ENCODE measurements around the gene F11.
A peak's percentile ranks its signal among the peaks of the same experiment; 100 is the strongest.
"Not testable (repeated sequence)": the region's sequence is repeated elsewhere in the genome, so short reads cannot be mapped to it uniquely, and the experiment has no call there.

The F11 gene

GRCh38 chr4:186300659-186301390, 34.8 kb downstream of the F11 start:
- DNase-seq = no peak

DNA sequence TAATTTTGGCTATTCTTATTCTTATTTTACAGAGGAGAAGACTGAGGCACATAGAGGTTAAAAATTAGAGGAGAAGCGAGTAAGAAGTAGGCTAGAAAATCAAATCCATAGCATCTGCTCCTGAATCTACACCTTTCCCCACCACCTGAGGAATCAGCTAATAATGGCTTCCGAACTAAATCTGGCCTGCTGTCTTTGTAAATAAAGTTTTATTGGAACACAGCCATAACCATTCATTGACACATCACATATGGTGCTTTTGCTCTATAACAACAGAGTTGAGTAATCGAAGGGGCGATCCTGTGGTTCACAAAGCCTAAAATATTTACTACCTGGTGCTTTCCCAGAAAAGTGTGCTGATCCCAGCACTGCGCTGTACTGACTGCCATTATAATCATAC, 38.2 kb downstream of the F11 start:
- no peak for DNase-seq

GRCh38 chr4:186304866-186305505, 39.0 kb downstream of the F11 start:
- DNase-seq = peak in 1 of 2 experiments; percentile 6

GRCh38 chr4:186307497-186307896, 41.5 kb downstream of the F11 start:
- DNase-seq = no peak

DNA sequence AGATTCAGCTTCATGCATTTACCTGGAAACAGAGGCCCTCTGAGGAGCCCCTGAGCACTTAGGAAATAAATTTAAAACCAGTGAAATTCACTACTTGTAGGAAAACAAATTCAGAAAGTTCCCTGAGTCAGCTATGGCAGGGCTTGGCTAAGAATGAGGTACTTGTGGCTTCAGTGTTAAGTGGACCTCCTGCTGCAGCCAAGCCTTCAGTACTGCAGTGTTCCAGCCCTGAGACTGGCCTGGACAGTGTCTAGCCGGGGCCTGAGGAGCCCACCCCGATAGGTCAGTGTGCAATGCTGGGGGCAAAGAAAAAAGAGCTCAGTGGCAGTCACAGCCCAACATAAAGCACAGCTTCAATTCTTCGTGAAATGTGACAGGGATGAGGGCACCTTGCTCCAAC, 41.9 kb downstream of the F11 start:
- no peak for DNase-seq

DNA sequence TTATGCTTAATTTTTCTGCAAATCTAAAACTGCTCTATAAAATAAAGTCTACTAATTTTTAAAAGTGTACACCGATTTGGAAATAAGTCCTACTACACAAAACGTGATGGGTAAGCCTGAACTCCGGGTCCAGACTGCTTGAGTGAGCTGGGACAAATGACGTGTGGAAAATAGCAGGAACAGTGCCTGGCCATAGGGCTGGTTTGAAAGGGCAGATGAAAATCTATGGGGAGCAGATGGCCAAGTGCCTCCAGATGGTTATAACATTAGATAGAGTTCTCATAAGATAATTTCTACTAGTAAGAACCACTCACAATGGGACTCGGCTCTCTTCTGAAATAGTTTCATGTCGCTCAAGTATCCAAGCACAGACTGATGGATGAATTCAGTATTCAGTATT, 52.5 kb downstream of the F11 start:
- DNase-seq = no peak

DNA sequence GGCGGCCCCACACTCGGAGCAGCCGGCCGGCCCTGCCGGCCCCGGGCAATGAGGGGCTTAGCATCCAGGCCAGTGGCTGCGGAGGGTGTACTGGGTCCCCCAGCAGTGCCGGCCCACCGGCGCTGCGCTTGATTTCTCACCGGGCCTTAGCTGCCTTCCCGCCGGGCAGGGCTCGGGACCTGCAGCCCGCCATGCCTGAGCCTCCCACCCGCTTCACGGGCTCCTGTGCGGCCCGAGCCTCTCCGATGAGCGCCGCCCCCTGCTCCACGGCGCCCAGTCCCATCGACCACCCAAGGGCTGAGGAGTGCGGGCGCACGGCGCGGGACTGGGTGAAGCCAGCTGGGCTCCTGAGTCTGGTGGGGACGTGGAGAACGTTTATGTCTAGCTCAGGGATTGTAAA, 58.7 kb downstream of the F11 start:
- not testable (repeated sequence) for DNase-seq

GRCh38 chr4:186326391-186326790, 60.4 kb downstream of the F11 start:
- DNase-seq = no peak

GRCh38 chr4:186329372-186329771, 63.4 kb downstream of the F11 start:
- DNase-seq = no peak

DNA sequence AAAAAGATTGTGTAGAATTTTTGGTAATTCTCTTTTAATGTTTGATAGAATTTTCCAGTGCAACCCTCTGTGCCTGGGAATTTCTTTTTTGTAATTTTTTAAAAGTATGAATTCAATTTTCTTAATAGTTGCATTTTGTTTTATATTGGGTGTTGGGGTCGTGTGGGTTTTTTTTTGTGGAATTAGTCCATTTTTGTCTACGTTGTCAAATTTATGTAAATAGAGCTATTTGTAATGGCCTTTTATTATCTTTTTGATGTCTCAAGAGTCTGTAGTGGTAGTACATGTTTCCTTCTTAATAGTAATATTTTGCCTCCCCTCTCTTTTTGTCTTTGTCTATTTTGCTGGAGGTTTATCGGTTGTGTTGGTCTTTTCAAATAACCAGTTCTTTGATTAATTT, 64.4 kb downstream of the F11 start:
- DNase-seq = no peak

DNA sequence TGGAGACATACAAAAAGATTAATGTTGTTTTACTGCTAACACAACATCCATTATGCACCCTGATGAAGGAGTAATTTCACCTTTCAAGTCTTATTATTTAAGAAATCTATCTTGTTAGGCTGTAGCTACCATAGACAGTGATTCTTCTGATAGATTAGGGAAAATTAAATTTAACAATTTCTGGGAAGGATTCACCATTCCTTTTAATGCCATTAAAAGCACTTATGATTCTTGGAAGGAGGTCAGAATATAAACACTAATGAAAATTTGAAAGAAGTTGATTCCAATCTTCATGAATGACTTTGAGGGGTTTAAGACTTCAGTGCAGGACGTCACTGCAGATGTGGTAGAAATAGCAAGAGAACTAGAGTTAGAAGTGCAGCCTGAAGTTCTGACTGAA, 69.8 kb downstream of the F11 start:
- DNase-seq = no peak

Measured in SHP77 (cell line).